Right lobe of liver (tissue), 4 donors: Measurements from ENCODE around the gene GCNT1.

ENCODE experiments used
- CTCF ChIP-seq, 4 donors: fragments of 200-600 bp in 3 of 4; fragments of 450-650 bp in 1 of 4; IDR thresholded peaks; one replicate each; pipeline versions ENCODE4 v1.5.1 to v1.8.0; 2016 to 2022; ENCODE audit warnings: antibody characterized with exemption in 4 of 4, mild to moderate bottlenecking in 2 of 4
- POLR2A ChIP-seq: fragments of 450-650 bp; IDR thresholded peaks from one replicate; pipeline ENCODE4 v1.6.1; 2017; ENCODE audit warnings: antibody characterized with exemption, mild to moderate bottlenecking
- donor health status: DM: no; HTN: no; CAD: no.
- donor health status: DM: no; HTN: no; CAD: no.
- donor health status: DM: no; HTN: yes; CAD: no.

- TF ChIP-seq CTCF (IDR thresholded peaks at IDR 0.05) (no peak), POLR2A (no peak)
Observed at GRCh38 chr9:76415154-76415553, 43.8 kb upstream of the GCNT1 start.
